K562 (cell line): ENCODE data around the gene FAM219A. TPM values are rescaled to one million over a fixed set of nuclear protein-coding genes. Genes with fewer than 3 reads are reported as not detected.

Experiments used
- ATAC-seq: fragments of 200-7000 bp; cut with Tn5 transposase; 3 replicates; pipeline ENCODE4 v1.9.1; 2020; ENCODE audit warnings: moderate library complexity
- BruUV-seq: library from RNA; stranded (reverse); fragments of 400-500 nt; replicated peaks from 2 replicates; lab custom pipeline; 2021; lab: Mats Ljungman, UMichigan
- CTCF ChIA-PET: fragments of 300-600 bp; formaldehyde crosslinking; extraction: SDS; loops from one replicate; lab custom pipeline; 2021; ENCODE audit warnings: low intra/inter-chr PET ratio; lab: Yijun Ruan, JAX
- POLR2A ChIA-PET: fragments of 300-600, 350-650 bp; sonication (Branson Sonifier 250); formaldehyde crosslinking; extraction: SDS; loops from one replicate; lab custom pipeline; 2021; ENCODE audit warnings: antibody characterized with exemption, inconsistent platforms; lab: Yijun Ruan, JAX
- DNase-seq, 4 experiments: peaks; one replicate each; pipeline versions ENCODE4 v3.0.0 to v3.0.0-alpha.2; 2011 to 2018; ENCODE audit warnings: low spot score in 3 of 4, mixed read lengths in 3 of 4; ENCODE audit errors: extremely low read depth in 1 of 4
- FAIRE-seq: peaks from 2 replicates; lab custom pipeline; 2011; peaks lifted over from hg19 to GRCh38; lab: Jason Lieb, UNC
- H2AFZ ChIP-seq: 2 replicates; pipeline ENCODE4 v1.6.0; 2011; ENCODE audit warnings: low read depth, low read length, control low read depth, inconsistent platforms
- H3K27ac ChIP-seq: fragments of 200-600 bp; 3 replicates; pipeline ENCODE4 v1.8.0; 2011; ENCODE audit warnings: low read depth, mild to moderate bottlenecking, control low read depth, inconsistent platforms, low read length, moderate library complexity, mixed read lengths; ENCODE audit errors: extremely low read depth
- H3K27me3 ChIP-seq, 2 experiments: fragments of 300-600 bp in 1 of 2; 2 replicates in 1 of 2; 3 replicates in 1 of 2; pipeline versions ENCODE4 v1.6.0 to v1.8.0; 2011; ENCODE audit warnings: inconsistent platforms in 2 of 2, low read length in 2 of 2, mild to moderate bottlenecking in 1 of 2, mixed read lengths in 1 of 2, moderate library complexity in 1 of 2; ENCODE audit not compliant: control insufficient read depth in 2 of 2, insufficient read depth in 2 of 2
- H3K36me3 ChIP-seq: fragments of 300-600 bp; 3 replicates; pipeline ENCODE4 v1.8.0; 2011; ENCODE audit warnings: mild to moderate bottlenecking, low read length, inconsistent platforms; ENCODE audit not compliant: control insufficient read depth, insufficient read depth
- H3K4me1 ChIP-seq, 2 experiments: fragments of 200-600 bp in 1 of 2; replicated peaks in 1 of 2; 2 replicates in 1 of 2; 3 replicates in 1 of 2; pipeline versions ENCODE4 v1.5.1 to v1.8.0; 2011; ENCODE audit warnings: inconsistent platforms in 2 of 2, low read length in 2 of 2, mild to moderate bottlenecking in 1 of 2, mixed read lengths in 1 of 2, moderate library complexity in 1 of 2; ENCODE audit not compliant: control insufficient read depth in 2 of 2, insufficient read depth in 2 of 2
- H3K4me2 ChIP-seq: 2 replicates; pipeline ENCODE4 v1.6.1; 2011; ENCODE audit warnings: low read length, control low read depth, inconsistent platforms, mixed read lengths; ENCODE audit not compliant: insufficient read depth
- H3K4me3 ChIP-seq: fragments of 200-600 bp; sonication (generic), shearing (Covaris generic); 2 replicates; pipeline ENCODE4 v1.5.1; 2016; ENCODE audit warnings: control low read depth, inconsistent platforms
- H3K79me2 ChIP-seq: fragments of 200-600 bp; 3 replicates; pipeline ENCODE4 v1.8.0; 2011; ENCODE audit warnings: low read length, inconsistent platforms; ENCODE audit not compliant: control insufficient read depth, insufficient read depth
- H3K9ac ChIP-seq, 2 experiments: 2 replicates each; pipeline versions ENCODE4 v1.6.0 to v1.6.1; 2011; ENCODE audit warnings: low read depth in 2 of 2, low read length in 2 of 2, control low read depth in 1 of 2, inconsistent platforms in 1 of 2, mild to moderate bottlenecking in 1 of 2, mixed read lengths in 1 of 2; ENCODE audit not compliant: insufficient read depth in 1 of 2
- H3K9me1 ChIP-seq: one replicate; pipeline ENCODE4 v1.6.0; 2011; ENCODE audit warnings: inconsistent platforms, mild to moderate bottlenecking, low read length, moderate library complexity; ENCODE audit not compliant: control insufficient read depth, insufficient read depth
- H3K9me3 ChIP-seq: replicated peaks from 2 replicates; pipeline ENCODE4 v1.5.1; 2011; ENCODE audit warnings: low read depth, low read length, inconsistent platforms; ENCODE audit not compliant: control insufficient read depth, insufficient read depth
- H4K20me1 ChIP-seq: replicated peaks from 2 replicates; pipeline ENCODE4 v1.6.1; 2011; ENCODE audit warnings: low read length, inconsistent platforms, mixed read lengths; ENCODE audit not compliant: control insufficient read depth, insufficient read depth
- CCNT2 ChIP-seq: IDR thresholded peaks from 2 replicates; pipeline ENCODE4 v1.6.1; 2011; ENCODE audit warnings: borderline replicate concordance, low read depth, mild to moderate bottlenecking, moderate library complexity, mixed read lengths, low read length; ENCODE audit not compliant: insufficient read length; ENCODE audit errors: extremely low read depth
- CTBP1 ChIP-seq: fragments of 450-650 bp; IDR thresholded peaks from 2 replicates; pipeline ENCODE4 v1.6.1; 2016; ENCODE audit warnings: borderline replicate concordance
- ELF2 ChIP-seq: fragments of 250-450 bp; sonication (Bioruptor Pico); IDR thresholded peaks from 2 replicates; pipeline ENCODE4 v1.5.0; 2021; ENCODE audit warnings: mild to moderate bottlenecking
- WGBS: fragments of 100-300 bp; shearing (Covaris generic); methylation state at CpG from one replicate; pipeline ENCODE4 v1.1.6; 2016; ENCODE audit warnings: low coverage, mixed read lengths; ENCODE audit not compliant: insufficient coverage; ENCODE audit errors: missing lambda C conversion rate; 5-methylcytosine and 5-hydroxymethylcytosine counted together
- in situ Hi-C: fragments of 300-500 bp; cut with MboI; formaldehyde crosslinking; loops from 4 replicates; pipeline ENCODE4 v1.15.0; 2018; ENCODE audit warnings: inconsistent platforms, mixed read lengths
- intact Hi-C: fragments of 100-400 bp; cut with micrococcal nuclease; formaldehyde crosslinking; loops from 2 replicates; pipeline ENCODE4 v1.14.2; 2022
- polyA plus RNA-seq, 8 experiments: library from polyadenylated mRNA; depleted of rRNA in 4 of 8; stranded (reverse) in 5 of 8; unstranded in 3 of 8; fragments of >200 nt; fragmentation: Nextera tagmentation in 2 of 8; fragmentation: Illumina TruSeq in 1 of 8; extraction: Ambion mirVana in 2 of 8; extraction: Trizol in 1 of 8; gene quantifications; 2 replicates each; pipeline versions ENCODE4 v1.2.1 to v1.2.3, GENCODE V29; 2011 to 2014; ENCODE audit warnings: inconsistent platforms in 1 of 8, missing spikeins in 1 of 8
- total RNA-seq, 7 experiments: library from RNA; depleted of rRNA in 6 of 7; stranded (reverse); fragments of >200 nt in 6 of 7; fragmentation: Illumina TruSeq in 2 of 7; extraction: Trizol in 2 of 7; gene quantifications; 2 replicates each; pipeline versions ENCODE4 v1.2.1 to v1.2.3, GENCODE V29; 2011 to 2021; ENCODE audit warnings: low replicate concordance in 1 of 7

The FAM219A gene
- total and polyA plus RNA-seq, 9 of the 15 experiments (the other 6 are each of a cell fraction or from before 2014, with no cell fraction given) = 0.63 to 8.6 (median 2.9) TPM

- no peaks in the 10 kb centered on the region for H3K36me3 ChIP-seq
- in situ Hi-C loops = no loop called here
- no peaks in the 10 kb centered on the region for H4K20me1 ChIP-seq
- intact Hi-C loops = no loop called here
- DNase-seq = no peak
- no peaks in the 10 kb centered on the region for H3K9me1 ChIP-seq
- WGBS = 81% methylated on average over 13 of the region's 24 CpGs
- no peaks in the 10 kb centered on the region for H3K9me3 ChIP-seq
- peak overlapping the region; percentile 74; the same call in 1 of the 2 replicates for H3K4me2 ChIP-seq
- peak overlapping the region; percentile 96 for H2AFZ ChIP-seq
- H3K9ac ChIP-seq = 0 out of 4 replicates have a peak overlapping the region, but pooled peaks of 1 of the 2 experiments have one; percentile 19
- H3K27me3 ChIP-seq = no peaks in the 10 kb centered on the region
- no peak overlapping the region for H3K4me3 ChIP-seq
- ChIA-PET CTCF (interaction anchor here (1.2 kb wide), 1 partner anchor 49 kb away, joined by 3 read pairs; no protein-coding TSS in a partner anchor), POLR2A (interaction anchor here (0.5 kb wide), 1 partner anchor 193 kb away, joined by 4 read pairs; no protein-coding TSS in a partner anchor)
- ATAC-seq = no peak
- TF ChIP-seq ELF2 (CRISPR knock-in tag) (no peak), CTBP1 (no peak), CCNT2 (no peak)
- peaks cover 9 to 39% of the 10 kb centered on the region in 2 experiments; a peak in 4 of 5 replicates for H3K4me1 ChIP-seq
- FAIRE-seq = no peak
- no TSS peak for BruUV-seq
- H3K27ac ChIP-seq = peak overlapping the region; percentile 32; the same call in 1 of the 3 replicates
- no peaks in the 10 kb centered on the region for H3K79me2 ChIP-seq
These were observed 78.3 kb downstream of the FAM219A start for GRCh38 chr9:34380034-34380510.
